Tibial nerve (tissue), 4 donors: ENCODE measurements around the gene SAPCD2. TPM values are rescaled to one million over a fixed set of nuclear protein-coding genes. Genes with fewer than 3 reads are reported as not detected.
A peak's percentile ranks its signal among the peaks of the same experiment; 100 is the strongest.
"Not testable (repeated sequence)": the region's sequence is repeated elsewhere in the genome, so short reads cannot be mapped to it uniquely, and the experiment has no call there.

Experiments
- DNase-seq, 2 donors: peaks; one replicate each; pipeline ENCODE4 v3.0.0-alpha.2; 2019; ENCODE audit warnings: low spot score in 2 of 2
- H3K27ac ChIP-seq, 4 donors: fragments of 200-600 bp; sonication (generic) in 3 of 4; one replicate each; pipeline ENCODE4 v1.5.1; 2017 to 2019; ENCODE audit warnings: mild to moderate bottlenecking in 1 of 4
- H3K27me3 ChIP-seq, 2 donors: fragments of 200-600 bp; sonication (generic) in 1 of 2; one replicate each; pipeline versions ENCODE4 v1.5.1 to v1.6.0; 2017 to 2019
- H3K36me3 ChIP-seq, 3 donors: fragments of 200-600 bp; sonication (generic); one replicate each; pipeline ENCODE4 v1.5.1; 2018 to 2019
- H3K4me1 ChIP-seq, 4 donors: fragments of 200-600 bp; sonication (generic) in 3 of 4; one replicate each; pipeline ENCODE4 v1.5.1; 2017 to 2019
- H3K4me3 ChIP-seq, 4 donors: fragments of 200-600 bp; sonication (generic) in 3 of 4; one replicate each; pipeline ENCODE4 v1.5.1; 2017 to 2019; ENCODE audit warnings: mild to moderate bottlenecking in 1 of 4, moderate library complexity in 1 of 4
- H3K9me3 ChIP-seq, 4 donors: fragments of 200-600 bp; sonication (generic) in 3 of 4; one replicate each; pipeline ENCODE4 v1.5.1; 2017 to 2019
- EP300 ChIP-seq, 2 donors: sonication (generic); formaldehyde crosslinking; IDR thresholded peaks; one replicate each; pipeline ENCODE4 v1.6.1; 2017; ENCODE audit warnings: antibody characterized with exemption in 2 of 2, mild to moderate bottlenecking in 1 of 2
- POLR2A ChIP-seq, 2 donors: fragments of 450-650 bp; IDR thresholded peaks; one replicate each; pipeline ENCODE4 v1.6.1; 2017; ENCODE audit warnings: antibody characterized with exemption in 2 of 2, mild to moderate bottlenecking in 2 of 2, moderate library complexity in 2 of 2
- WGBS, 2 donors: methylation state at CpG; one replicate each; pipeline ENCODE4 v1.1.5; 2018; 5-methylcytosine and 5-hydroxymethylcytosine counted together
- total RNA-seq, 4 donors: library from RNA; depleted of rRNA; stranded (reverse); fragments of >200 nt; gene quantifications; one replicate each; pipeline ENCODE4 v1.1.0, GENCODE V29; 2016
- TF ChIP-seq, protein P1 (sequence below), 5 experiments: fragments of 200-600 bp in 3 of 5; fragments of 450-650 bp in 2 of 5; sonication (generic) in 3 of 5; IDR thresholded peaks; one replicate each; pipeline ENCODE4 v1.5.1; 2016 to 2019; ENCODE audit warnings: antibody characterized with exemption in 5 of 5, mild to moderate bottlenecking in 3 of 5, moderate library complexity in 2 of 5

SAPCD2 gene
- total RNA-seq, 4 donors from 2014 or later: 0.22 to 0.90 TPM; not detected in 2

DNA sequence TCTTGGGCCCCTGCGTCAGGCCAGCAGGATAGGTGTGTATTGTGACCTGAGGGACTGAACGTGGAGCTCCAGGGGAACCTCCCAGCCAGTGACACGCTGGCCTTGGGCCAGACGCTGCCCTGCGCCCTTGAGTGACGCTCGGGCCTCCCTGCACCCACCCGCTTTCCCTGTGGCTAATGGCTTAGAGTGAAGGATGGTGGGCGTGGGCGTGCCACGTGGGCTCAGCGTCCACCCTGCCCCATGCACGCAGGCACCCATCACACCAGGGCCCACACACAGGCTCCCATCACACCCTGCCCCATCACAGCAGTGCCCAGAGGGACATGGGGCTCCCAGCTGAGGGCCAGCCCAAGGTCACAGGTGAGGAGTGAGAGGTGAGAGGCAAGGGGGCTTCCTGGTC is 33.3 kb downstream of the SAPCD2 start:
- H3K27ac ChIP-seq: no peak overlapping the region
- H3K36me3 ChIP-seq: peaks cover 0 to 48% (median 0%) of the 10 kb centered on the region in 3 donors
- no peaks in the 10 kb centered on the region for H3K27me3 ChIP-seq
- no peaks in the 10 kb centered on the region for H3K9me3 ChIP-seq
- H3K4me3 ChIP-seq: no peak overlapping the region
- WGBS, 2 donors: 61 to 70% methylated on average over 11 to 13 of the region's 13 CpGs
- TF ChIP-seq POLR2A (IDR thresholded peaks at IDR 0.05) (no peak), EP300 (IDR thresholded peaks at IDR 0.05) (no peak)
- TF ChIP-seq, protein P1, sequence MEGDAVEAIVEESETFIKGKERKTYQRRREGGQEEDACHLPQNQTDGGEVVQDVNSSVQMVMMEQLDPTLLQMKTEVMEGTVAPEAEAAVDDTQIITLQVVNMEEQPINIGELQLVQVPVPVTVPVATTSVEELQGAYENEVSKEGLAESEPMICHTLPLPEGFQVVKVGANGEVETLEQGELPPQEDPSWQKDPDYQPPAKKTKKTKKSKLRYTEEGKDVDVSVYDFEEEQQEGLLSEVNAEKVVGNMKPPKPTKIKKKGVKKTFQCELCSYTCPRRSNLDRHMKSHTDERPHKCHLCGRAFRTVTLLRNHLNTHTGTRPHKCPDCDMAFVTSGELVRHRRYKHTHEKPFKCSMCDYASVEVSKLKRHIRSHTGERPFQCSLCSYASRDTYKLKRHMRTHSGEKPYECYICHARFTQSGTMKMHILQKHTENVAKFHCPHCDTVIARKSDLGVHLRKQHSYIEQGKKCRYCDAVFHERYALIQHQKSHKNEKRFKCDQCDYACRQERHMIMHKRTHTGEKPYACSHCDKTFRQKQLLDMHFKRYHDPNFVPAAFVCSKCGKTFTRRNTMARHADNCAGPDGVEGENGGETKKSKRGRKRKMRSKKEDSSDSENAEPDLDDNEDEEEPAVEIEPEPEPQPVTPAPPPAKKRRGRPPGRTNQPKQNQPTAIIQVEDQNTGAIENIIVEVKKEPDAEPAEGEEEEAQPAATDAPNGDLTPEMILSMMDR (IDR thresholded peaks at IDR 0.05): no peak
- DNase-seq: no peak
- H3K4me1 ChIP-seq: peaks cover 0 to 16% (median 10%) of the 10 kb centered on the region in 4 donors

DNA sequence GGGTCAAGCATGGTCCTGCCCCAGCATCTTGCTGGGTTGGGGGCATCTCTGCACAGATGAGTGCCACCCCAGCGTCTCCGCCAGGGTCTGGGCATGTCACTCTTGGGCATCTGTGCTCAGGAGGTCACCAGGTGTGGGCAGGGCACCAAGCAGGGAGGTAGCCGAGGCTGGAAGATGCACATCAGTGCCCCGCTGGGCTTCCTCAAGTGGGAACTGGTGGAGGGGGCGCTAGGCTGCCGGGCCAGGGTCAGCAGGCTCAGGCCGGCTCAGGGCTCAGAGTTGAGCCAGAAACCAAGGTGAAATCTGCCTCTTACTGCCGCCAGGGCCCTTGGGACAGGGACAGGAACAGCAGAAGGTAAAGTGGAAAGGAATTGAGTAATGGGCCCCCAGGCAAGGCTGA is 34.4 kb downstream of the SAPCD2 start:
- Histone ChIP-seq H3K36me3 (peaks cover 0 to 40% (median 0%) of the 10 kb centered on the region in 3 donors), H3K9me3 (no peaks in the 10 kb centered on the region), H3K4me1 (peaks cover 0 to 25% (median 15%) of the 10 kb centered on the region in 4 donors), H3K4me3 (no peak overlapping the region), H3K27me3 (no peaks in the 10 kb centered on the region), H3K27ac (no peak overlapping the region)
- TF ChIP-seq, protein P1 (IDR thresholded peaks at IDR 0.05): no peak
- no peak for TF ChIP-seq EP300 (IDR thresholded peaks at IDR 0.05)
- TF ChIP-seq POLR2A (IDR thresholded peaks at IDR 0.05): no peak
- 62 to 70% methylated on average over 6 to 8 of the region's 8 CpGs for WGBS, 2 donors
- no peak for DNase-seq

DNA sequence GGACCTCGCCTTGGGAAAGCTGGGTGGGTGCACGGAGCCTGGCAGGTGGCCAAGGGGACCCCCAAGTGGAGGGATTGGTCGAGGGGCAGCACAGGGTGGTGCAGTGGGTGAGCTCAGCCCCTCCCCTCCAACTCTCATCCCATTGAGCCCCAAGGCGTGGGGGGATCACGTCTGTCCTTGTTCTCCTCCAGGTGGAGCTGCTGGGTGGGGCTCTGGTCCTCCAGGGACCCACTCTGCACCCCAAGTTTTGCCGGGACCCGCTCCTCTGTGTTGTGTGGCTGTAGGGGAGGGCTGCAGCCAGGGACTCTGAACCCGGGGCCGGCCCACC is 34.9 kb downstream of the SAPCD2 start:
- H3K4me3 ChIP-seq: no peak overlapping the region
- TF ChIP-seq, protein P1 (IDR thresholded peaks at IDR 0.05): peak in 3 of 5 experiments; percentile 3 to 30 (median 7)
- no peak for TF ChIP-seq EP300 (IDR thresholded peaks at IDR 0.05)
- DNase-seq: no peak
- 24 to 28% methylated on average over 5 to 6 of the region's 9 CpGs for WGBS, 2 donors
- no peaks in the 10 kb centered on the region for H3K9me3 ChIP-seq
- peaks cover 0 to 29% (median 18%) of the 10 kb centered on the region in 4 donors for H3K4me1 ChIP-seq
- no peak overlapping the region for H3K27ac ChIP-seq
- H3K27me3 ChIP-seq: no peaks in the 10 kb centered on the region
- peaks cover 0 to 35% (median 0%) of the 10 kb centered on the region in 3 donors for H3K36me3 ChIP-seq

DNA sequence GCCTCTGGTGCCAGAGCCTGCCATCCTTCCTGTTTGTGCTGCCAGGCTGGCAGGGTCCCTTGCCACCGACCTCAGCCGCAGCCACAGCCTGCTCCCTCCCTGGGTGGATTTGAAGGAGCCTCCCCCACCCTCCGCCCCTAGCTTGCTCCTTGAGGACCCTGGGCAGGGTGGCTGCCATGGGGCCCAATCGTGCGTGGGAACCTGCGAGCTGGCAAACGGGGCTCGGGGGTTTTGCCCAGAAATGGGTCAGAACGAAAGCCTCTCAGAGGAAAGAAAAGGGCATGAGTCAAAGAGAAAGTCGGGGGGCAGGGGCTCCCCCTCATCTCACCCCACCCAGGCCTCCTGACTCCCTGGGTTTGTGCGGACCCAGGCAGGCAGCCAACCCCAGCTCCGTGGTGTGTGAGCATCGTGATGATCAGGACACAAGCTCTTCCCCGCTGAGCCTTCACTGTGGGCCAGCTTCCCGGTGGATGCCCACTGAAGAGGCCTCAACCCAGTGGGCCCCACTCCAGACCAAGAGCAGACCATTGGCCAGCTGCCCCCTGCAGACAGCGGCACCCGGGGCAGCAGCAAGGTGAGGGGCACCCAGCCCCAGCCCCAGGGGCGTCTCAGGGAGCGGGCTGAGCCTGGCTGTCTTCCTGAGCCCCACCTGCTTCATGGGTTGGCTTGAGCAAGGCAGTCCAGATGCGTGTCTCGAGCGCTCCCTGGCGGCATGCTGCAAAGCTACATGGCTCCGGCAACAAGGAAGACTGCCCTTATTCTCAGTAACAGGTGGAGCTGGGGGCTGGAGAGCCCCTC is 35.4 kb downstream of the SAPCD2 start:
- WGBS, 2 donors: 19 to 22% methylated on average over 11 to 19 of the region's 24 CpGs
- H3K27ac ChIP-seq: peak overlapping the region in 1 of 4 donors; percentile 7
- H3K36me3 ChIP-seq: peaks cover 0 to 30% (median 0%) of the 10 kb centered on the region in 3 donors
- no peaks in the 10 kb centered on the region for H3K27me3 ChIP-seq
- DNase-seq: peak in 1 of 2 donors; percentile 67
- H3K4me1 ChIP-seq: peaks cover 0 to 33% (median 19%) of the 10 kb centered on the region in 4 donors
- H3K9me3 ChIP-seq: no peaks in the 10 kb centered on the region
- TF ChIP-seq, protein P1 (IDR thresholded peaks at IDR 0.05): peak; percentile 86 to 96 (median 94)
- TF ChIP-seq EP300 (IDR thresholded peaks at IDR 0.05) (peak in 1 of 2 donors; percentile 38), POLR2A (IDR thresholded peaks at IDR 0.05) (no peak)
- peak overlapping the region in 1 of 4 donors; percentile 39 for H3K4me3 ChIP-seq

DNA sequence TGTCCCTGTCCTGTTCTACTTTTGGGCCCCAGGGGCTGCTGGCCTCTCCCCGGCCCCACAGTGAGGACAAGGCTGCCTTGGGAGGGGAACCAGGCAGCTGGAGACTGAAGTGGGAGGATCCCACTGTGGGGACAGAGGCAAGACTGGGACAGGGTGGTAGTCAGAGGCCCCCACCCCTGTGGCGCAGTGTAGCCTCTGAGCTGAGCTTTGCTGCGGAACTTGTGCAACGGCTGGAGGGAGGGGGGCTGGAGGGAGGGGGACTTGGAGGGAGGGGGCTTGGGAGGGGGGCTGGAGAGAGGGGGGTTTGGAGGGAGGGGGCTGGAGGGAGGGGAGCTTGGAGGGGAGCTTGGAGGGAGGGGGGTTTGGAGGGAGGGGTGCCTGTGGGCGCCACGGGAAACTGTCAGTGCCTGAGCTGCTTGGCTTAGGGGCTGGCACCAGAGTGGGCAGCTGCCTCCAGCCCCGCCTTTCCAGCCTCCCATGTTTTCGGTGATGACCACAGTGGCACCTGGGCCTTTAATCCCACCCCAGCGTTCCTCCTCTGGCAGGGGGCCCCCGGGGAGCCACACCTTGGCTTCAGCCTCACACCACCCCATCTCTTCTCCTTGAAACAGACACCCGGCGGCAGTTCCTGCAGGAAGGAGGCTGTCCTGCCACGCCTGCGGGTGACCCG is 36.2 kb downstream of the SAPCD2 start:
- Histone ChIP-seq H3K4me3 (peak overlapping the region in 1 of 4 donors; percentile 39), H3K27me3 (no peaks in the 10 kb centered on the region), H3K9me3 (no peaks in the 10 kb centered on the region), H3K4me1 (peaks cover 0 to 39% (median 26%) of the 10 kb centered on the region in 4 donors), H3K36me3 (peaks cover 0 to 22% (median 0%) of the 10 kb centered on the region in 3 donors), H3K27ac (peak overlapping the region in 1 of 4 donors; percentile 7)
- WGBS, 2 donors: 46 to 62% methylated on average over 8 to 11 of the region's 15 CpGs
- no peak for DNase-seq
- no peak for TF ChIP-seq EP300 (IDR thresholded peaks at IDR 0.05)
- TF ChIP-seq POLR2A (IDR thresholded peaks at IDR 0.05): no peak
- TF ChIP-seq, protein P1 (IDR thresholded peaks at IDR 0.05): no peak

DNA sequence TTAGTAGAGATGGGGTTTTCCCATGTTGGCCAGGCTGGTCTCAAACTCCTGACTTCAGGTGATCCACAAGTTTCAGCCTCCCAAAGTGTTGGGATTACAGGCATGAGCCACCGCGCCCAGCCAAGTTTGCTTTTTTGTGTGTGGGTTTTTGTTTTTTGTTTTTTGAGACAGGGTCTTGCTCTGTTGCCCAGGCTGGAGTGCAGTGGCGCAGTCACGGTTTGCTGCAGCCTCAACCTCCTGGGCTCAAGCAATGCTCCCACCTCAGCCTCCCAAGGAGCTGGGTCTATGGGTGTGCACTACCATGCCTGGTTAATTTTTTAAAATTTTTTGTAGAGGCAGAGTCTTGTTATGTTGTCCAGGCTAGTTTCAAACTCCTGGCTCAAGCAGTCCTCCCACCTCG is 36.9 kb downstream of the SAPCD2 start:
- H3K36me3 ChIP-seq: peaks cover 0 to 15% (median 0%) of the 10 kb centered on the region in 3 donors
- H3K4me1 ChIP-seq: peaks cover 0 to 46% (median 33%) of the 10 kb centered on the region in 4 donors
- not testable (repeated sequence) for DNase-seq, H3K27me3 ChIP-seq, H3K9me3 ChIP-seq, H3K27ac ChIP-seq
- WGBS, 2 donors: 93 to 95% methylated on average over 5 of the region's 5 CpGs
- peak overlapping the region in 1 of 4 donors; percentile 39 for H3K4me3 ChIP-seq
